K562 (cell line): Measurements from ENCODE around the gene TOP3A. TPM values are rescaled to one million over a fixed set of nuclear protein-coding genes. Genes with fewer than 3 reads are reported as not detected.
A peak's percentile ranks its signal among the peaks of the same experiment; 100 is the strongest.

Experiments
- BCL6 ChIP-seq: fragments of 250-450 bp; sonication (Bioruptor Pico); IDR thresholded peaks from 2 replicates; pipeline ENCODE4 v1.4.0; 2020
- CREB5 ChIP-seq: fragments of 250-450 bp; sonication (Bioruptor Pico); IDR thresholded peaks from 2 replicates; pipeline ENCODE4 v1.5.0; 2020; ENCODE audit warnings: mild to moderate bottlenecking
- DDX20 ChIP-seq: fragments of 450-650 bp; IDR thresholded peaks from 2 replicates; pipeline ENCODE4 v1.6.1; 2016; ENCODE audit warnings: missing genetic modification characterization, low read depth, mild to moderate bottlenecking, missing compliant biosample characterization, moderate library complexity
- FIP1L1 ChIP-seq: fragments of 200-400 bp; formaldehyde crosslinking; IDR thresholded peaks from 2 replicates; pipeline ENCODE4 v1.6.1; 2018; ENCODE audit warnings: mild to moderate bottlenecking, low read depth, low read length; ENCODE audit not compliant: poor library complexity, severe bottlenecking
- FOXJ2 ChIP-seq: fragments of 200-800 bp; sonication (Bioruptor generic); IDR thresholded peaks from 2 replicates; pipeline ENCODE4 v1.6.1; 2016; ENCODE audit warnings: missing genetic modification characterization, missing compliant biosample characterization
- FOXJ3 ChIP-seq: sonication (generic); formaldehyde crosslinking; IDR thresholded peaks from 2 replicates; pipeline ENCODE4 v1.4.0; 2020; ENCODE audit warnings: mild to moderate bottlenecking, missing genetic modification reagents
- HMBOX1 ChIP-seq: sonication (generic); IDR thresholded peaks from 2 replicates; pipeline ENCODE4 v1.6.1; 2016
- ID3 ChIP-seq, 2 experiments: fragments of 250-450 bp in 1 of 2; fragments of 450-650 bp in 1 of 2; sonication (Bioruptor Pico) in 1 of 2; IDR thresholded peaks; 2 replicates each; pipeline versions ENCODE4 v1.6.1 to v1.8.0; 2016 to 2021; ENCODE audit warnings: mild to moderate bottlenecking in 2 of 2, moderate library complexity in 2 of 2, missing compliant biosample characterization in 1 of 2, missing genetic modification characterization in 1 of 2
- KAT7 ChIP-seq: sonication (generic); formaldehyde crosslinking; IDR thresholded peaks from 2 replicates; pipeline ENCODE4 v1.8.0; 2022; ENCODE audit warnings: missing genetic modification reagents, mild to moderate bottlenecking, borderline replicate concordance
- KHSRP ChIP-seq: fragments of 450-650 bp; IDR thresholded peaks from 2 replicates; pipeline ENCODE4 v1.6.1; 2017
- MAFG ChIP-seq: fragments of 450-650 bp; conservative IDR thresholded peaks from 2 replicates; pipeline ENCODE4 v1.6.1; 2016; ENCODE audit warnings: missing genetic modification characterization, missing compliant biosample characterization
- NUFIP1 ChIP-seq: fragments of 450-650 bp; IDR thresholded peaks from 2 replicates; pipeline ENCODE4 v1.6.1; 2018; ENCODE audit not compliant: partially characterized antibody
- RFX5 ChIP-seq: IDR thresholded peaks from 2 replicates; pipeline ENCODE4 v1.6.1; 2011; ENCODE audit warnings: low read depth, mild to moderate bottlenecking, improper control_type of control experiment, low read length
- SAFB ChIP-seq: fragments of 200-400 bp; formaldehyde crosslinking; IDR thresholded peaks from 2 replicates; pipeline ENCODE4 v1.6.1; 2017; ENCODE audit warnings: low read depth, low read length, borderline replicate concordance
- SAFB2 ChIP-seq: fragments of 200-400 bp; formaldehyde crosslinking; IDR thresholded peaks from 2 replicates; pipeline ENCODE4 v1.6.1; 2018; ENCODE audit warnings: borderline replicate concordance, low read length, low read depth, moderate library complexity; ENCODE audit not compliant: severe bottlenecking
- SUPT5H ChIP-seq: fragments of 450-650 bp; IDR thresholded peaks from 2 replicates; pipeline ENCODE4 v1.6.1; 2016
- TAF7 ChIP-seq: fragments of 450-650 bp; IDR thresholded peaks from 2 replicates; pipeline ENCODE4 v1.6.1; 2016; ENCODE audit warnings: missing genetic modification characterization, missing compliant biosample characterization
- TFAM ChIP-seq: fragments of 250-450 bp; sonication (Bioruptor Pico); conservative IDR thresholded peaks from 2 replicates; pipeline ENCODE4 v1.5.0; 2021; ENCODE audit warnings: mild to moderate bottlenecking, moderate library complexity
- U2AF2 ChIP-seq: fragments of 200-400 bp; formaldehyde crosslinking; optimal IDR thresholded peaks from 2 replicates; pipeline ENCODE3; 2017; ENCODE audit warnings: low read depth, mild to moderate bottlenecking, low read length
- WHSC1 ChIP-seq: IDR thresholded peaks from one replicate; pipeline ENCODE4 v1.6.1; 2012; ENCODE audit warnings: low read length, control low read depth, inconsistent platforms
- ZBTB43 ChIP-seq: sonication (generic); formaldehyde crosslinking; IDR thresholded peaks from 2 replicates; pipeline ENCODE4 v1.8.0; 2023; ENCODE audit warnings: mild to moderate bottlenecking, missing genetic modification reagents
- ZNF12 ChIP-seq: sonication (generic); formaldehyde crosslinking; IDR thresholded peaks from 2 replicates; pipeline ENCODE4 v1.4.0; 2020; ENCODE audit warnings: mild to moderate bottlenecking, missing genetic modification reagents
- ZNF449 ChIP-seq: fragments of 250-450 bp; sonication (Bioruptor Pico); IDR thresholded peaks from 2 replicates; pipeline ENCODE4 v1.8.0; 2022; ENCODE audit warnings: moderate library complexity, mild to moderate bottlenecking, inconsistent platforms
- ZNF644 ChIP-seq: fragments of 200-800 bp; sonication (Bioruptor generic); IDR thresholded peaks from 2 replicates; pipeline ENCODE4 v1.6.1; 2016; ENCODE audit warnings: low read depth, missing genetic modification characterization, missing compliant biosample characterization
- polyA plus RNA-seq, 8 experiments: library from polyadenylated mRNA; depleted of rRNA in 4 of 8; stranded (reverse) in 5 of 8; unstranded in 3 of 8; fragments of >200 nt; fragmentation: Nextera tagmentation in 2 of 8; fragmentation: Illumina TruSeq in 1 of 8; extraction: Ambion mirVana in 2 of 8; extraction: Trizol in 1 of 8; gene quantifications; 2 replicates each; pipeline versions ENCODE4 v1.2.1 to v1.2.3, GENCODE V29; 2011 to 2014; ENCODE audit warnings: inconsistent platforms in 1 of 8, missing spikeins in 1 of 8
- total RNA-seq, 7 experiments: library from RNA; depleted of rRNA in 6 of 7; stranded (reverse); fragments of >200 nt in 6 of 7; fragmentation: Illumina TruSeq in 2 of 7; extraction: Trizol in 2 of 7; gene quantifications; 2 replicates each; pipeline versions ENCODE4 v1.2.1 to v1.2.3, GENCODE V29; 2011 to 2021; ENCODE audit warnings: low replicate concordance in 1 of 7

The TOP3A gene
- total and polyA plus RNA-seq, 9 of the 15 experiments (the other 6 are each of a cell fraction or from before 2014, with no cell fraction given), result 5.2 to 49.7 (median 24.7) TPM

- TF ChIP-seq NUFIP1 (no peak), ID3 (CRISPR knock-in tag; IDR thresholded peaks at IDR 0.05) (no peak), ID3 (tag; IDR thresholded peaks at IDR 0.05) (no peak), ZNF644 (tag) (no peak), FIP1L1 (peak; percentile 31), CREB5 (CRISPR knock-in tag) (no peak), DDX20 (no peak), U2AF2 (no peak), WHSC1 (no peak), ZBTB43 (CRISPR knock-in tag) (no peak), SAFB2 (no peak), BCL6 (CRISPR knock-in tag) (no peak), ZNF12 (CRISPR knock-in tag) (no peak), HMBOX1 (no peak), TAF7 (tag) (peak; percentile 77), ZNF449 (CRISPR knock-in tag) (no peak), FOXJ3 (CRISPR knock-in tag) (no peak), SAFB (no peak), SUPT5H (peak; percentile 65; the same call in 1 of the 2 replicates), FOXJ2 (tag) (no peak), KAT7 (CRISPR knock-in tag) (no peak), KHSRP (no peak), RFX5 (no peak), TFAM (no peak), MAFG (no peak)
Observed at GRCh38 chr17:18314731-18315561, at the start of gene TOP3A, which contains the start of gene SMCR8 (continued).
